Measurements from ENCODE around the gene ISM2.

Gene ISM2

DNA sequence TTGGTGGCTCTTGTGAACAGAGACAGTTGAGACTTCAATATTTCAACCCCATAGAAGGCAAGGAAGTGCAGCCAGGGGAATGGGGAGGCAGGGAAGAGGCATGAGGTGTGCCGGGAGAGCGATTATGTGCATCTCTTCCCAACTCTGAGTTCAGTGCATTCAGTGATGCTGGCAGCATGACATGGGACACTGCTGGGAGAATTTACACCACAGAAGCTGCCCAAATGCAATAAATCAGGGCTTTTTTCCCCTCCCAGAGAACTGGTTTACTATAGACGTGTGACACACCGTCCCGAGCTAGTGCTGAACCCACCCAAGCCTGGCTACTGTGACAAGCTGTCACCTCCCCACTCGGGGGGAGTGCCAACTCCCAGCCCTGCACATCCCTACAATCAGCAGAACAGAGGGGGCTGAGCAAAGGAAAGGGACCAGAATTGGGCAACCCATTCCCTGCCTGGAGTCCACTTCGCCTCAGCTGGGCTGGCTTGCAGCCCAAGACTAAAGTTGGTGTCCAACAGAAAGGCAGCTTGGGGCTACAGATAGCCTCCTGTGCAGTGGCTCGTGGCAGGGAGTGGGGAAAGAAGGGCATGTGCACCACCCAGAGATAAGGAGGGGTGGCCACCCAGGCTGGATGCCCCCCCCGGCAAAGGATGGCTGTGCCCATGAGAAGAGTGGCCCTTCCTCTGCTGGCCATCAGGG lies 24.0 kb downstream of the ISM2 start:
- TF ChIP-seq, protein P1, sequence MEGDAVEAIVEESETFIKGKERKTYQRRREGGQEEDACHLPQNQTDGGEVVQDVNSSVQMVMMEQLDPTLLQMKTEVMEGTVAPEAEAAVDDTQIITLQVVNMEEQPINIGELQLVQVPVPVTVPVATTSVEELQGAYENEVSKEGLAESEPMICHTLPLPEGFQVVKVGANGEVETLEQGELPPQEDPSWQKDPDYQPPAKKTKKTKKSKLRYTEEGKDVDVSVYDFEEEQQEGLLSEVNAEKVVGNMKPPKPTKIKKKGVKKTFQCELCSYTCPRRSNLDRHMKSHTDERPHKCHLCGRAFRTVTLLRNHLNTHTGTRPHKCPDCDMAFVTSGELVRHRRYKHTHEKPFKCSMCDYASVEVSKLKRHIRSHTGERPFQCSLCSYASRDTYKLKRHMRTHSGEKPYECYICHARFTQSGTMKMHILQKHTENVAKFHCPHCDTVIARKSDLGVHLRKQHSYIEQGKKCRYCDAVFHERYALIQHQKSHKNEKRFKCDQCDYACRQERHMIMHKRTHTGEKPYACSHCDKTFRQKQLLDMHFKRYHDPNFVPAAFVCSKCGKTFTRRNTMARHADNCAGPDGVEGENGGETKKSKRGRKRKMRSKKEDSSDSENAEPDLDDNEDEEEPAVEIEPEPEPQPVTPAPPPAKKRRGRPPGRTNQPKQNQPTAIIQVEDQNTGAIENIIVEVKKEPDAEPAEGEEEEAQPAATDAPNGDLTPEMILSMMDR (IDR thresholded peaks at IDR 0.05; ENCODE audit: low read length): no peak
- TF ChIP-seq EZH2 (IDR thresholded peaks at IDR 0.05; ENCODE audit: borderline replicate concordance, low read length): no peak

DNA sequence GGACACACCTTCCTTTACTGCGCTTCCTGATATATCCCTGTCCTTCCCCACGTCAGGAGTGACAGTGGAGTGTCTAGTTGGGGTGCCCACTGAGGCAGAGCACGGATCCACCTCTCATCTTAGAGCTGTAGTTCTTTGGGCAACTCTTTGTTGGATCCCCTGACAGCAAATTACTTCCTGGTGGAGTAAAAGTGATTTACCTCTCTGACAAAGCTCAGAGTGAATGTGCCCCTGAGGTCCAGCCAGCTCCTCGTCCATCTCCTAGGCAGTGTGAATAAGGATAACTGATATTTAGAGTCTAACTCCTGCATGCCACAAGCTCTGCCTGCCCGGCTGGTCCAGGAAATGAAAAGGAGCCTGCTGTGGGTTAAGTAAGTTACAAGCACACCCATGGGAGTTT lies 24.7 kb downstream of the ISM2 start:
- no peaks in the 10 kb centered on the region for H3F3A ChIP-seq (ENCODE audit: insufficient read depth, low read length)
- no peaks in the 10 kb centered on the region for H3K9me2 ChIP-seq (ENCODE audit: low read depth, low read length)
- H3K79me2 ChIP-seq (ENCODE audit: insufficient read depth, low read length): no peaks in the 10 kb centered on the region
- peaks cover 12% of the 10 kb centered on the region for H3K36me3 ChIP-seq (ENCODE audit: insufficient read depth, low read length)
- no peak overlapping the region for H3K27ac ChIP-seq (ENCODE audit: low read depth, low read length, poor library complexity, severe bottlenecking)
- no peak overlapping the region for H3K9ac ChIP-seq (ENCODE audit: low read length)
- no peak overlapping the region for H3K4me3 ChIP-seq (ENCODE audit: low read depth, low read length, poor library complexity, severe bottlenecking)
- no peak overlapping the region for H2AFZ ChIP-seq (ENCODE audit: low read length)
- no peak for TF ChIP-seq EZH2 (IDR thresholded peaks at IDR 0.05; ENCODE audit: borderline replicate concordance, low read length)
- TF ChIP-seq, protein P1 (IDR thresholded peaks at IDR 0.05; ENCODE audit: low read length): no peak
- H3K9me3 ChIP-seq (ENCODE audit: low read length): no peaks in the 10 kb centered on the region
- H3K27me3 ChIP-seq (ENCODE audit: insufficient read depth, low read length): no peaks in the 10 kb centered on the region
- H3K4me1 ChIP-seq (ENCODE audit: insufficient read depth, low read length, severe bottlenecking): no peaks in the 10 kb centered on the region
- no peak overlapping the region for H3K4me2 ChIP-seq (ENCODE audit: low read length)
- H4K20me1 ChIP-seq (ENCODE audit: insufficient read depth, low read length): no peaks in the 10 kb centered on the region

More for the DNA sequence above, 24.0 kb downstream of the ISM2 start:
- Histone ChIP-seq H3K27me3 (ENCODE audit: insufficient read depth, low read length) (no peaks in the 10 kb centered on the region), H3K36me3 (ENCODE audit: insufficient read depth, low read length) (peaks cover 5% of the 10 kb centered on the region), H3K4me2 (ENCODE audit: low read length) (no peak overlapping the region), H3K4me3 (ENCODE audit: low read depth, low read length, poor library complexity, severe bottlenecking) (no peak overlapping the region), H3K79me2 (ENCODE audit: insufficient read depth, low read length) (no peaks in the 10 kb centered on the region), H3K9me2 (ENCODE audit: low read depth, low read length) (no peaks in the 10 kb centered on the region), H3K27ac (ENCODE audit: low read depth, low read length, poor library complexity, severe bottlenecking) (no peak overlapping the region), H3K4me1 (ENCODE audit: insufficient read depth, low read length, severe bottlenecking) (no peaks in the 10 kb centered on the region), H3F3A (ENCODE audit: insufficient read depth, low read length) (no peaks in the 10 kb centered on the region), H4K20me1 (ENCODE audit: insufficient read depth, low read length) (no peaks in the 10 kb centered on the region), H2AFZ (ENCODE audit: low read length) (no peak overlapping the region), H3K9ac (ENCODE audit: low read length) (no peak overlapping the region), H3K9me3 (ENCODE audit: low read length) (no peaks in the 10 kb centered on the region)

- TF ChIP-seq, protein P1 (IDR thresholded peaks at IDR 0.05; ENCODE audit: low read length): no peak
- Histone ChIP-seq H2AFZ (ENCODE audit: low read length) (no peak overlapping the region), H3K27ac (ENCODE audit: low read depth, low read length, poor library complexity, severe bottlenecking) (no peak overlapping the region)
These were observed 28.3 kb downstream of the ISM2 start for GRCh38 chr14:77470224-77470870.

More at GRCh38 chr14:77470224-77470870, 28.3 kb downstream of the ISM2 start:
- Histone ChIP-seq H4K20me1 (ENCODE audit: insufficient read depth, low read length) (no peaks in the 10 kb centered on the region), H3K4me2 (ENCODE audit: low read length) (no peak overlapping the region), H3K4me1 (ENCODE audit: insufficient read depth, low read length, severe bottlenecking) (no peaks in the 10 kb centered on the region), H3K36me3 (ENCODE audit: insufficient read depth, low read length) (peaks cover 47% of the 10 kb centered on the region), H3K9me2 (ENCODE audit: low read depth, low read length) (no peaks in the 10 kb centered on the region), H3K79me2 (ENCODE audit: insufficient read depth, low read length) (no peaks in the 10 kb centered on the region), H3K27me3 (ENCODE audit: insufficient read depth, low read length) (no peaks in the 10 kb centered on the region), H3K9me3 (ENCODE audit: low read length) (no peaks in the 10 kb centered on the region), H3K9ac (ENCODE audit: low read length) (no peak overlapping the region), H3K4me3 (ENCODE audit: low read depth, low read length, poor library complexity, severe bottlenecking) (no peak overlapping the region), H3F3A (ENCODE audit: insufficient read depth, low read length) (no peaks in the 10 kb centered on the region)

Data from OCI-LY1 (cell line).